Measurements from ENCODE around the gene ITGB2.
"Not testable (repeated sequence)": the region's sequence is repeated elsewhere in the genome, so short reads cannot be mapped to it uniquely, and the experiment has no call there.

Gene ITGB2

GRCh38 chr21:44881198-44881872 is 39.4 kb downstream of the ITGB2 start:
- DNase-seq, result peak; percentile 59

DNA sequence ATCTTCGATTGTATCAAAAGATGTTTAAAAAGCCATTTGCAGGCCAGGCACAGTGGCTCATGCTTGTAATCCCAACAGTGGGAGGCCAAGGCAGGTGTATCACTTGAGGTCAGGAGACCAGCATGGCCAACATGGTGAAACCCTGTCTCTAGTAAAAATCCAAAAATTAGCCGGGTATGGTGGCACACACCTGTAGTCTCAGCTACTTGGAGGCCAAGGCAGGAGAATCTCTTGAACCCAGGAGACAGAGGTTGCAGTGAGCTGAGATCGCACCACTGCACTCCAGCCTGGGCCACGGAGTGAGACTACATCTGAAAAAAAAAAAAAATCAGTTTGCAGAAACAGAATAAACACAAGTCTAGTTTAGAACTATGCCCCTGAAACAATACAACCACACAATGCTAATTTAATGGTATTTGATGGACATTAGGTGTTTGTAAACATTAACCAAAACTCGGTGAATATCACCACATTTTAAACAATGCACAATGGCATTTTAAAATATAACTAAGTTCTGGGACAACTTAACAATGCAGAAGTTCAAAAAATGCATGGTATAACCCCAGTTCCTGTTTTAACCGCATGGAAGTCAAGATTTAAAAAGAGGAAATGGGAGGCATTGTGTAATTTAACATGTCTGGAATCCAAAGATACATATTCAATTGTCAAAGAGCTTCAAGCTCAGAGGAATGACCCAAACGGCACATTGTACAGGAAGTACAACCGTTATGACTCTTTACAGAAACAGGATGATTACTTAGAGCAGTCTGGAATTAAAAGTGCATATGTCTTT is 40.1 kb downstream of the ITGB2 start:
- peak; percentile 46 for DNase-seq

GRCh38 chr21:44879238-44879637 is 41.5 kb downstream of the ITGB2 start:
- not testable (repeated sequence) for DNase-seq

DNA sequence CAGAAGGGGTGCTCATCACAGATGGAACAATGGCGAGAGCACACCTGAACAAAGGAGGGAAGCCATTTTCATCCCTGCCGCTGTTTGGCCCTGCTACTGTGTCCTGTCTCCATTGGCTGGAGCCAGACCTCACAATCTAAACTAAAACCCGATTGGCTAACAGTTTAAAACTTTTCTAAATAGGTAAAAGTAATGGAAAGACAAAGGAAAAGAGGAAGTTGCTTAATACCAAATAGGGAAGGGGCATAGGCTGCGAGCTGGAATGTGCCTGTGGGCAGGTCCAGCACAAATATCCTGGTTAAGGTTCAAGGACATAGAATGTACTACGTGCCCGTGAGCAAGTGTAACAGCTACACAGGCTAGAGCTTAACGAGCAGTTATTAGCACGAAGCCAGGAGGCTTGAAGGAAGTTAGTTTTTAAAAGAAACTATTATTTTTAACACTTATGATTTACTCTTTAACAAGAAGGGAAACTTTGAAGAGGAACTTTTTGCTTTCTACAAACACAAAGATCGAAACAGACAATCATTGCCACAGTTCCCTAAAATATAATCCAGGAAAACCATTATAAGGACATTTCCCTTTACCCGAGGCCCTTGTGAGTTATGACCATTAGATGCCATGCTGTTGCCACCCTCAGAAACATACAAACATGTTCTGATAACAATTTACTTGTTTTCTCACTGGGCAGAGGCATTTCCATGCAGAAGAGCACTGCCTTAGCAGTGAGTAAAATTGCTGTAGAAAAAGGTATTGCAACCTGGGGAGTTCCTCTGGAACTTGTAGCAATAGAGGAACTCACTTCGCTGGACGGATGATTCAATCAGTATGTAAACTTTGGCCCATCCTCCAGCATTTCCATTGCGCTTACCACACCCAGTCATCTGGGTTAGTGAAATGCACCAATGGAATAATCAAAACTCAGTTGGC is 42.4 kb downstream of the ITGB2 start:
- DNase-seq, result peak; percentile 20

GRCh38 chr21:44876849-44877575 is 43.7 kb downstream of the ITGB2 start:
- no peak for DNase-seq

DNA sequence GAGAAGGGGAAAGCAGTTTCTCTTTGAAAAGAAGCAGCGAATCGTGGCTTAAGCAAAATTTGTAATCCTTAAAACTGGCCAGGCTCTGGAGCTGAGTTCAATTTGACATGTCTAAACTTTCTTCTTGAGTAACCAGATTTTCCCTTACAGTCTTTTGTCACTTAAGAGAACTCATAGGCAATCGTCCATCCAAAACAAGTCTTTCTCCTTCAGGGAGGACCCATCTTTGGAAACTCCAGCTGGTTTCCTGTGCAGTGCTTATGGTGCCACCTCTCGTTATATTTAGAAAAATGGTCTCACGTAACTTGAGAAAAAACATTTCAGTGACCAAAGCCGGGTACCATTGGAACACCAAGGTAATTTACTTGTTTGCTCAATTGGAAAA is 45.4 kb downstream of the ITGB2 start:
- DNase-seq, result peak; percentile 49

GRCh38 chr21:44874497-44875315 is 46.0 kb downstream of the ITGB2 start:
- DNase-seq, result peak; percentile 14

DNA sequence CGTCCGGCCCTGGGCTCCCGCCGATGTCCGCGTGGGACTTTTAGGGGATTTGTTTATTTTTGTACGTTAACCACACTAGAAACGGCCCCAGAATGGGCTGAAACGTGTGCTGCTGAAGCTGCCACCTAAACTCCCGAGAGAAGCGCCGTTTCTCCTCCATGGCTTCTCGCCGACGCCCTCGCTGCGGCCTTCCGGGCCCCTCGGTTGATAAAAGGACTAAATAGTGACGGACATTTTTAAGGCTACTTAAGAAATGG is 46.5 kb downstream of the ITGB2 start:
- no peak for DNase-seq

GRCh38 chr21:44873356-44874239 is 47.1 kb downstream of the ITGB2 start, which contains the start of gene PTTG1IP:
Gene PTTG1IP (minus strand): TSS chr21:44873690. CDS start chr21:44873616, 74 bp downstream.
- DNase-seq, result peak; percentile 98

DNA sequence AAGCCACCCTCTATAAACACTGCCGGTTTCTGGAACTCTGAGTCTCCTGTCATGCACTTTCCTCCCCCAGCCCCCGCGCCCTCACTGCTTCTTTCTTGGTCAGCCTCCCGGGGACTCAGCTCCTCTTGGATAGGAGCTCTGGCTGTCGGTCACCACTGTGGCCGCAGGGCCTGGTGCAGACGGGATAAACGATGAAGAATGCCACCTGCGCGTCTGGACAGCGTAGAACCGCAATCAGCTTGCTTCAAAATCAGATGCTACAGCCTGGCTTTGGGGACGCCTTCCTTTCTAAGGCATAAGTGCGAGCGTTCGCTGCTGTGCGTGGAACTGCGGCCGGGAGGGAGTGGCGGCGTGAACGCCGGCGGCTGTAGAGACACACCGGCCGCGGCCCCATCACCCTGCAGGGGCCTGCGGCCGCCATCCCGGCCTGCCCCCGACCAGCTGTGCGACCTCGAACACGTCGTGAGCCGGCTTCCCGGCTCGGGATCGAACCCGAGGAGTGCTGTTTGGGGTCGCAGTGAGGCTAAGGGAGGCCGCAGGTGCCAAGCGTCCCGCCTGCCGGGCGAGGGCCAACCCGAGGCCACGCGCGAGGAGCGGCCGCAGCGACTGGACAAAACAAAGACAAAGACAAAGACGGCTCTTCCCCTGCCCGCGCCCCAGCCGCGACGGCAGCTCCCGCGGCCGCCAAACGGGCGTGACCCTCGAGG is 47.9 kb downstream of the ITGB2 start:
- peak; percentile 17 for DNase-seq

DNA sequence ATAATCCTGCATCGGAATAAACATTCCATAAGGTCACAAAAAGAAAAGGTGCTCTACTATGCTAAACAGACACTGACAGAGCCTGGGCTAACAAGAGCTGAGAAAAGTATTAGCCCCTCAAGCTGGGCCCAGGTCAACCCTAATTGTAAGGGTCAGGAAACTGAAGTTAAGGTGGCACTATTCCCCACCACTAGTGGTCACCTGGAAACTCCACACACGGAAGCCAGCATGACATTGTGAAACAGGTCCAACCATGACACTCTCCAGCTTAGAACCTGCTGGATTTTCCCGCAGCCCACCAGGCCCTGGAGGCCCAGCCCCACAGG is 48.4 kb downstream of the ITGB2 start:
- DNase-seq, result no peak

DNA sequence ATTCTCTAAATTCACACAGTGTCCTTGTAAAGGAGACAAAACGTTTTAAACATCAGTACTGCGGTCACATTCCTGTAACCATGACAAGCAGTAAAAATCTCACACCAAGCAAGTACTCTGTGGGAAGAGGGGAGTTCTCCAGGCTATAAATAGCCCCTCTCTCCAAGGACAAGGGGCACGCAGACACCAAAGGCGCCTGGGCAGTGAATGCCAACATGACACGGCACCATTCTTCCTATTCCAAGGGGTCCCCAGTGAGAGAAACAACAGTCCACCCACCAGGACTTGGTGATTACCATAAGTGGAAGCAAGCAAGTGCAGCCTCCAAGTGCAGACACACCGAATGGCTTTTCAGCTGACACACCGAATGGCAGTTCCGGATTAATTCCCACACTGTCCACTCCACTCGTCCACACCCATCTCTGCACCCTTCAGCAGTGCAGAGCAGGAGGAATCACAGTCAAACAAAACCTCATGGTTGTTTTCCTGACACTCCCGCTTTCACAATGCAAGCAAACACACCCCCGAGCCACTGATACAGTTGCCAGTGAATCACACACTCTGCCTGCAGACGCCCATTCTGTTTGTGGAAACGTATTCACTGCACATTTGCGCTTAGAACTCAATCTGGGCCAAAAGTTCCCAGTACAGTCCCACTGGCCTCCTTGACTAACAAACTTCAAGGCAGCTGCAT is 49.0 kb downstream of the ITGB2 start:
- peak; percentile 42 for DNase-seq

GRCh38 chr21:44870748-44871495 is 49.8 kb downstream of the ITGB2 start:
- DNase-seq, result no peak

- peak; percentile 89 for DNase-seq
These were observed 50.6 kb downstream of the ITGB2 start for GRCh38 chr21:44869781-44870747.

DNA sequence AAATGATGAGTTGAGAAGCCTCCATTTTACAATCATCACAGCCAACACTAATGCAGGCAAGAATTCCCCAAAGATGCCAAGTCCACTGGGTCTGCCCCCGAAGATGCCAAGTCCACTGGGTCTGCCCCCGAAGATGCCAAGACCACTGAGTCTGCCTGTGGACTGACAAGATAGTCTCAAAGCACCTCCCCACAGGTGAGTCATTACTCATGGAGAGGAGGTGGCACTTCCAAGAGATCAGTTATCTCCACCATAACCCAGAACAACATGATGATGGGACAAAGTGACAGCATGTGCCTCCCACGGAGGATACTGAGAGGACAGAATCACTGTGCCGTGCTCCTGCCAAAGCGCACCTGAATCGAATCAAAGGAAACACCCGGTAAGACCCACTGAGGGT is 52.0 kb downstream of the ITGB2 start:
- DNase-seq, result no peak

GRCh38 chr21:44867999-44868700 is 52.5 kb downstream of the ITGB2 start:
- no peak for DNase-seq

DNA sequence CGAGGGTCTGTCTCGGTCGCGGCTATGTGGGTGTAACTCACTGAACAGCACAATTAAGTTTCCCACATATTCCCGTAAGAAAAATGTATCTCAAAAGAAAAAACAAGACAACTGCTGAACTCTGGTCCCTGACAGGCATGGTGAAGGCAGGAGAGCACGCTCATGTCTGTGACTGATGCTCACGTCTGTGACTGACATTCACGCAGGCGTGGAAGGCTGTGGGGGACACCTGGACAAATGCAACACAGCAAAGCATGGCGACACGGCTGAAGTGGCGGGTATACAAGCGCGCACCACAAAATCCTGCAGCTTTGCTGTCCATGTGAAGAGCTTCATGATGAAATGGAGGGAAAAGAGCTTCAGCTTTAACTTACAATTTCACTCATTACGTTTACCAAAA is 53.2 kb downstream of the ITGB2 start:
- DNase-seq, result no peak

Measured in fibroblast of skin of scalp (primary cell).